22Rv1 (cell line): ENCODE measurements around the gene FGFR3.

ENCODE experiments used
- CTCF ChIP-seq: fragments of 450-650 bp; IDR thresholded peaks from 2 replicates; pipeline ENCODE4 v1.5.1; 2017; ENCODE audit warnings: mild to moderate bottlenecking
- ZFX ChIP-seq: fragments of 450-650 bp; IDR thresholded peaks from 2 replicates; pipeline ENCODE4 v1.6.1; 2017; ENCODE audit warnings: antibody characterized with exemption, borderline replicate concordance

- TF ChIP-seq CTCF, result no peak
- TF ChIP-seq ZFX, result no peak
Measured at GRCh38 chr4:1744552-1744951, 48.5 kb upstream of the FGFR3 start.
